ENCODE data around the gene PLEKHA6.

PLEKHA6 gene

DNA sequence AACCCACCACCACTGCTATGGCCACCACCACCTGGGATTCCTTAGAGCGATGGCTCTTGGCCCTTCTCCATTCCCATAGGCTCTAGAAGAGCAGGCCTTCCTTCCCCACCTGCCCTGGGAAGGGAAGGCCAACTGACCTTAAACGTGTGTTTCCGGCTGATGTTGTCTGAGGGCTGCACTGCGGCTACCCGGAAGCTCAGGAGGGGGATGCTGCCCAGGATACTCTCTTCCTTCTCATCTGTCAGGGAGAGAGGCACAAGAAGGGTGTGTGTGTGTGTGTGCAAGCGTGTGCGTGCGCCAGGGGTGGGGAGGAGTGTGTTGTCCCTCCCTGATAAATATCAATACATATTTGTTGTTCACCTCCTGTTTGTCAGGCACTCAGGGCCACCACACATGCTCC lies 94.9 kb downstream of the PLEKHA6 start:
- no peak for DNase-seq (ENCODE audit: low read depth in 2 of 2, low spot score in 1 of 2)

DNA sequence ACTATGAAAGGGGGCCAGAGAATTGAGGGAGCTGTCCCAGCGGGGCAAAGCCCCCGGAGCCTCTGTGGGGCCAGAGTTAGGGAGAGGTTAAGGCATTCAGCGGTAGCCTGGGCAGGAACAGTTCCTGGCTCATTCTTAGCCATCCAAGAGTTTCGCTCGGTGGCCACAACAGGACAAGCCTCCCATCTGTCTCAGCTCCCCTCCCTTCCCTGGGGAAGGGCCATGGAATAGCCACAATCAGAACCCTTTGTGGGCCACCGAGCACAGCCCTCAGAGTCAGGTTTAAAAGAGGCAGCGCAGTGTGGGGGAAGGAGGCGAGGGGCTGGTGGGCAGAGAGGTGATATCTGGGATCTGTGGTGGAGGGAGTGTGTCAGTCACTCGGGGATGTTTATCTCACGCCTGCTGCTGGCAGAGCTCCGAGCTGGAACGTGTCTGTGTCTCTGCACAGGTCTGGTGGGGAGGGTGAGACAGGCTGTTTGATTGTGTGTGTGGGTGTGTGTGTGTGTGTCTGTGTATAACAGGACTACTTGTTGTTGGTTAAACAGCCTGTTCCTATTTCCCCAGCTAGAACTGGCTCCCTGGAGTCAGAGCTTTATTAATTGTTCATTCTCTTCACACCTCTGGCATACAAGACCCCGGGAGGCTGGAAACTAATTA lies 96.3 kb downstream of the PLEKHA6 start:
- DNase-seq (ENCODE audit: low read depth in 2 of 2, low spot score in 1 of 2), result no peak

DNA sequence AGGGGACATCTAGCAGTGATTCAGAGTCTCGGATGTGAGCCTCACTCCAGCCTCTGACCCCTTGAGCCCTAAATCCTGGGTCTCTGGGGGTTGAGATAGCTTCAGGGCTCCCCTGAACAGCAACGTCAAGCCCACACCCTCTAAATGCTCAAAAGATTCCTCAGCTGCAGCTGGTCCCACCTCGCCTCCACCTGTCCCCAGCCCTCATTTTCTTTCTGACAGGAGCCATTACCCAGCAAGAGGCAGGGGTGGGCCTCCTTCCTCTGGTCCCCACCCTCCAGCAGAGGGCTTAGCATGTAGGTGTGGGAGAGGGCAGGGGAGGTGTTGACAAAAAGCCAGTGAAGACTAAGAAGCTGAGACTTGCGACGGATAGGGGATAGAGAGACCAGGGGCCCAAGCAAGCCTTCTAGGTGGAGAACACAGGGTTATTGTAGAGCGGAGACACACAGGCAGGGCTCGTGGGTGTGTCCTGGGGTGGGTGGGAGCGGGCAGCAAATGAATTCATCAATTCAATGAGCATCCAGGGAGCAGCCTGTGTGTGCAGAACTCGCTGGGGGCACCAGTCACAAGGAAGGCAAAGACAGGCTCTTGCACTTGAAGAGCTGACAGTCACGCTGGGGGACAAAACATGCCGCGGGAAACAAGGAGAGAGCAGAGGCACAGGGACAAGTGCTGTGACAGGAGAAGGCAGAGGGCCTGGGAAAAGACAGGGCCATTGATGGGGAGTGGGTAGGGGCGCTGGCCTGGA lies 97.0 kb downstream of the PLEKHA6 start:
- no peak for DNase-seq (ENCODE audit: low read depth in 2 of 2, low spot score in 1 of 2)

DNA sequence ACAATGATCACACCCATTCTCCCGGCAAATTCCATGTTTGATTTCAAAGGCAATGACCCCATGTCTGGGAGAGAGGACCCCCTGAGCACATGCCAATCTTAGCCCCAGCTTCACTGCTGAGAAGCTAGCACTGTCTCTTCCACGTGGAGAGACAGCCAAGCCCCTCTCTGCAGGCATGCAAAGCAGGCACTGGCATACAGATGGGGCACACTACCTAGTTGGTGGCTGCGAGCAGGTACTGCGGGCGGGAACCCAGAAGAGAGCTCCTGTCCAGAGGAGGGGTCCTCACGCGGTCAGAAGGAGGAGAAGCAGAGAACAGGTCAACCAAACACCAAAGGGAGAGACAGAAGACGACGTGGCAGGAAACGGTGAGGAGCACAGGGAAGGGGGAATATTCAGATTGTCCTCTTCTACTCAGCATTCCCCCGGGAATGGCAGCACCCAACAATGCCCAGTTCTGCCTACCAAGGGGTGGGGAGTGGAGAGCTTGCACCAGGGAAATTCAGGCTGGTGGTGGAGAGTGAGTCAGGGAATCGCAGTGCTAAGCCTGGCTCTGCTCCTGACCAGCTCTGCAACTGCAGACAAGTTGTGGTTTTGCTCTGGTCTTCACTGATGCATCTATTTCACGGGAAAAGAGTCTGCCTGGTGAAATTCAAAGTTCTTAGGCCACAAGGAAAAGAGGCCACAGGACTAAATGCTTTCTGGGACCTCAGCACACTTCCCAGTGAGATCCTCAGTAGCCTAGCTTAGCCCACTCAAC lies 97.8 kb downstream of the PLEKHA6 start:
- no peak for DNase-seq (ENCODE audit: low read depth in 2 of 2, low spot score in 1 of 2)

DNA sequence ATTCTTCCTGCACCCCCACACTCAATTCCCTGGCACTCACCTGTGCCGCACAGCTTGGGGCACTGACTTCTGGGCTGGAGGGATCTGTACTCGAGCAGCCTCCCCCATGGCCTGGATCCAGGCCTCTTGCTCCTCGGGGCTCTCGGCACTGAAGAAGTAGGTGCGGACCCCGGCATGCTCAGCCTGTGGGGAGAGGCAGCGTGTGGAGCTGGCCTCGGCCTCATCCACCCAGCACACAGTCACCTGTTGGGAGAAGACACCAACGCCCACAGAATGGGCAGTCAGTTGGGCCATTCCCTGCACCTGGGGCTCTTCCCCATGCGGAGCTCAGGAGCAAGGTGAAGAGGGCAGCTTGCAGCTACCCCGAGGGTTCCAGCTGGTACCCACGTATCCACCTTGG lies 98.5 kb downstream of the PLEKHA6 start:
- DNase-seq (ENCODE audit: low read depth in 2 of 2, low spot score in 1 of 2), result no peak

DNA sequence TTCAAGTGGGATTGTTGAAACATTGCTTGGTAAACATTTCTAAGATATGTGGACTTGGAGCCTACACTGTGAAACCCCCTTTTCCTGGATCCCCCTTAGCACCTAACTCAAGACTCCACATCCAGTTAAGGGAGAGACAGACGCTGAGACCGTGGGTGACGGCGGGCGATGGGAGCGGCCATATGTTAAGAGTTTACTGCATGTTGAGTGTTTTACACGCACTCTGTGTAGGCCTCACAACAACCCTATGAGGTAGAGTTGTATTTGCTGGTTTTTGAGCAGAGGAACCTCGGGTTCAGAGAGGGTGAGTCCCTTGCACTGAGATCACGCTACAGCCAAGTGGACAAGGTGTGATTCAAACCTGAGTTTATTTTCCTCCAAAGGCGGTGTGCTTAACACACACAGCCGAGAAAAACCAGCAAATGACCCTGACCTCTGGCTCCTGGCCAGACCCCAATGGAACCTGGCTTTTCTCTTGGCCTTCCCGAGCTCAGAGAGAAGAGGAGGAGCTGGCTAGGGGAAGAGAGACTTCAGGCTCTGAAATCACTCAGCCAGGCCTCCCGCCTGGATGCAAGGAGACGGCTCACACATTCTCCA lies 99.0 kb downstream of the PLEKHA6 start:
- no peak for DNase-seq (ENCODE audit: low read depth in 2 of 2, low spot score in 1 of 2)

DNA sequence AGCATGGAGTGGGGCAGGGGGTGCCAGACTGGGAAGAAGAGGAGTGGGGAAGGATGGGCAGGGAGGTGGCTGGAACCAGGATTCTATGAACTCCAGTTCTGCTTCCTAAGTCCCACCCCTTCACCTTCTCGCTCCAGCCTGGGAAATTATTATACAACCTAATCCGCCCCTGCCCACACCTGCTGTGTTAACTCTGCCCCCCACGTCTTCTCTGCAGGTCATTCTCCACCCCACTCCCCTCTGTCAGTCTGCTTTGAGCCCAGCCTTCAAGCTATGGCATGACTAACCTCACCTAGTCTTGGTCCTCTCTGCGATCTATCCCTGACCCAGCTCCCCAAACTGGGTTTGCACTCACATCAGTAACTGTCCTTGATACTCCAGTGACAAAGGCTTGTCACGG lies 99.9 kb downstream of the PLEKHA6 start:
- DNase-seq (ENCODE audit: low read depth in 2 of 2, low spot score in 1 of 2), result no peak

DNA sequence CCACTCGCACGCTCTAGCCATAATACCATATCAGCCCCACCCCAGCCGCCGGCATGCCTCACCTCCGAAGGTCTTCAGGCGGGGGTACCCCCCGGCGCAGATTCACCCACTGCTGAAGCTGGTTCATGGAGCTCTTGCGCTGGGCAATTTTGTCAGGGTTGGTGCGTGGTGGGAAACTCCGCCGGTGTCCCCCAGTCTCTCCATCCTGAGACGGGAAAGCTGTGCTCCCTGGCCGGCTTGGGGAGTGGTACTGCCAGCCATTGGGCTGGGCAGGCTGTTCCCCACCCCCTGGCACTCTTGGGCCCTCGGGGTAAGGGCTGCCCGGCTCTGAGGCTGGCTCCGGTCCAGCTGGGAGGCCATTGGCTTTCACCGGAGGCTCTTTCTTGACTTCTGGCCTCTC lies 100.5 kb downstream of the PLEKHA6 start:
- no peak for DNase-seq (ENCODE audit: low read depth in 2 of 2, low spot score in 1 of 2)

DNA sequence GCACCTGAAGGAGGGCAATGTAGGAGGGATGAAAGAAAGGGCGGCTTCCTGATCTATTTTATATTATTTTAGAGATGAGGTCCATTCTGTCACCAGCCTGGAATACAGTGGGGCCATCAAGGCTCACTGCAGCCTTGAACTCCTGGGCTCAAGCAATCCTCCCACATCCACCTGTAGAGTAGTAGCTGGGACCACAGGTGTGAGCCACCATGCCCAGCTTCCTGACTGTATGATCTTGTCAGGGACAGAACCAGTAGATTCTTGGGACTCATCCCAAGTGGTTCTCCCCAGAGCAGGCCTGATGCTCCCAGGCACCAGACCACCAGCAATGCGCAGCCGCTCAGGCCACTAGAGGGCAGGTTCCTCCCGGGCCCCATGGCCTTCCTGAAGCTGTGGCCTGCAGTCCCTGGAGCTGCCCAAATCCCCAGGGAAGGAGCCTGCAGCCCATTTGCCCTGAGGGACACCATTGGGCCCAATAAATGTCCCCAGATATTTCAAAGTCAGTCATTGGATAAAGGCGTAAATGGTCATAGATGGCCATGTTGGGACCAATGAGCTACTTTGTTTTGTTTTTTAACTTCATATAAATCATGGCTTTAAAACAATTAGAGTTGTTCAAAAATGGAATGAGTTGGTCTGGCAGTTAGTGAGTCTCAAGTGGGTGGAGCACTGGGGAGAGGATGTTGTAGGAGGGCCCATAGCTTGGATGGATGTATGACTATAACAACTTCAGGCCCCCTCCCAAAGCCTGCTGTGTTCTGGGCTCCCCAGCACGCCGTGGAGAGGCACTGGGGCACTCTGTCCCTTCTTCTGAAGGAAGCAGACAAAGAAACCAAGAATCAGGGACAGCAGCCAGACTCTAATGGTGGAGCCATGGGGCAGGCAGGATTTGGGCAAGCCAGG lies 101.3 kb downstream of the PLEKHA6 start:
- no peak for DNase-seq (ENCODE audit: low read depth in 2 of 2, low spot score in 1 of 2)

DNA sequence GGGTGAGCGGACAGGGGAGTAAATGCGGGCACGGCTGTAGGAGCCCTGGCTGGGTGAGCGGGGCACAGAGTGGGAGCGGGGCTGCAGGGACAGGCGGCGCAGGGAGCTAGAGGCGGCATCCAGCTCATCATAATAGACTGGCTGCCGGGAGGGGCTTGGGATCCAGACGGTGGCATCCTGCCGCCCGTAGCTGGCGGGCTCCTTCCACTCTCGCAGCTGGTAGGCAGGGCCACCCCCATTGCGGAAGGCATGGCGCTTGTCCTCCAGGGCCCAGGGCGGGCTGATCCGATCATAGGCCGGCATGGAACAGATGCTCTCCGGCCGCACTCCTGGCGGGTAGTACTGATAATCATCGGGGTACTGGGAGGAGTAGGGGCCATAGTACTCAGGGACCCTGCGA lies 102.3 kb downstream of the PLEKHA6 start:
- DNase-seq (ENCODE audit: low read depth in 2 of 2, low spot score in 1 of 2), result no peak

DNA sequence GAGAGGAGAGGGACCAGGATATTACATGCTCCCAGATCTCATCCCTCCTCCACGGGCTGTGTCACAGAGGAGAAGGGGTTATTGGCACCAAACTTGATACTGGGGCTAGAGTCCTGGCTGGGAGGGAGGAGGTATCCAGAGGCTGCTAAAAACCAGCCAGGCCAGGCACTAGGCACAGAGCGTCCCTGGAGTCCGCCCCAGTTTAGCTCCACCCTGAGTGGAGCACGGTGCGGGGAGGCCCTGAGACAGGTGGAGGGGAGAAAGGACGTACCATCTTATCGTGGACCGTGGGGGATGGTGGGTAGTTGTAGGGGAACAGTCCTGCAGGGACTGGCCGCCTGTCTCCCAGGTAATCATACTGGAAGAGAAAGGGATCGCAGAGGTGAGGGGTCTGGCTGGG lies 103.2 kb downstream of the PLEKHA6 start:
- DNase-seq (ENCODE audit: low read depth in 2 of 2, low spot score in 1 of 2), result no peak

DNA sequence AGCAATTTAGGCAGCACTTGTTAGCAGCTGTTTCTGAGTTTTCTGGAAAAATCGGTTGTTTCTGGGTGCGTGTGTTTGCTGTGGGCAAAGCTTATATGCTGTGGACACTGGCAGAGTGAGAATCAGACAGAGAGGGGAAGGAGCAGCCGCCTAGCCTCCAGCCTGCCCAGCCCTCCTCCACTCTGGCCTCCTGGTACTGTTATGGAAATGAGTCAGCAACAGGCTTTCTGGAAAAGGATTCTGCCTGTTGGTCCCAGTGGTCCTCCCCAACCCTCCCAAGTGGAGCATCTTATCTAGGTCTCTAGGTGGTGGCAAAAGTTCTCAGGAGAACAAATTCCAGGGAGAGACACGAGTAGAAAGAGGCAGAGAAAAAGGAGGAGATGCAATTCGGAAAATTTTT lies 103.8 kb downstream of the PLEKHA6 start:
- no peak for DNase-seq (ENCODE audit: low read depth in 2 of 2, low spot score in 1 of 2)

DNA sequence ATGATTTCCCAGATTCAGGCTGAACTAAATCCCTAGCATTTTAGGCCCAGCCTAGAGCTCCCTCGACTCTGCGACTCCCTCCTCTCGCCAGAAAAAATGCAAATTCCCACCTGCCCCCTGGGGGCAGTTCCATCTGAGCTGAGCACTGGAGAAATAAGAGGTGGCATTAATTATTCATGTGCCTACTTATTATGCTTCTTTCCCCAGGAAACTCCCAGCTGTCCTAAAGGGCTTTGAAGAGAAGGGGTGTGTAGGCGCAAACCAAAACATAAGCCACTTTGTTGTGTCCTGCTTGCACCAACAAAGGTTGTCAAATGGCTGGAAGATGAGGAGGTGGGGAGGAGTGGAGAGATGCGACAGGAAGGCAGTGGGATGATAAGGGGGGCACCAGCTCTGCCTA lies 104.5 kb downstream of the PLEKHA6 start:
- no peak for DNase-seq (ENCODE audit: low read depth in 2 of 2, low spot score in 1 of 2)

DNA sequence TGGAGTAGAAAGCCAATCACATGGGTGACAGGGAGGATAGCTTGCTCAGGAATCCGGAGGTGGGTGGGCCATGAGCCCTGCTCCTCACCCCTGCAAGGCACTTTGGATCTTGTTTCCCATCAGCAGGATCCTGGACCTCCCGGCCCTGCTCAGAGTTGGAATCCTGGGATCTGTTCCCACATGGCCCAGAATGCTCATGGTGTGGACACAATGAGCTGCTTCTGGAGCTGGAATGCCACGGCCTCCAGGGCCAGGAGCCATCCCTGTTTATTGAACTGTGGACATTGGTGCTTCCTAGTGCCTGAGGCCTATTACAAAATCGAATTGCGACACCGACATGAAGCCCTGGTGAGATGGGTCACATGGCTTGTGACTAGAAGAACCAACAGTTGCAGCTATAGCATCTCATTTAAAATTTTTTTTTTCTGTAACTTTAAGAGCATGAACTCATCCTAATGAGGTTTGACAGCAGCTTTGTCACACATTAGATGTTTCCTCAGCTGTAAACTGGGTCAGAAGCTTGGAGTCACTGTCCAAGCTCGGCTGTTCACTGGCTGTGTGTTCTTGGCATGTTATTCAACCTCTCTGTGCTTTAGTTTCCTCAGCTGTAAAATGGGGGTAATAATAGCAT lies 105.6 kb downstream of the PLEKHA6 start:
- DNase-seq (ENCODE audit: low read depth in 2 of 2, low spot score in 1 of 2), result no peak

DNA sequence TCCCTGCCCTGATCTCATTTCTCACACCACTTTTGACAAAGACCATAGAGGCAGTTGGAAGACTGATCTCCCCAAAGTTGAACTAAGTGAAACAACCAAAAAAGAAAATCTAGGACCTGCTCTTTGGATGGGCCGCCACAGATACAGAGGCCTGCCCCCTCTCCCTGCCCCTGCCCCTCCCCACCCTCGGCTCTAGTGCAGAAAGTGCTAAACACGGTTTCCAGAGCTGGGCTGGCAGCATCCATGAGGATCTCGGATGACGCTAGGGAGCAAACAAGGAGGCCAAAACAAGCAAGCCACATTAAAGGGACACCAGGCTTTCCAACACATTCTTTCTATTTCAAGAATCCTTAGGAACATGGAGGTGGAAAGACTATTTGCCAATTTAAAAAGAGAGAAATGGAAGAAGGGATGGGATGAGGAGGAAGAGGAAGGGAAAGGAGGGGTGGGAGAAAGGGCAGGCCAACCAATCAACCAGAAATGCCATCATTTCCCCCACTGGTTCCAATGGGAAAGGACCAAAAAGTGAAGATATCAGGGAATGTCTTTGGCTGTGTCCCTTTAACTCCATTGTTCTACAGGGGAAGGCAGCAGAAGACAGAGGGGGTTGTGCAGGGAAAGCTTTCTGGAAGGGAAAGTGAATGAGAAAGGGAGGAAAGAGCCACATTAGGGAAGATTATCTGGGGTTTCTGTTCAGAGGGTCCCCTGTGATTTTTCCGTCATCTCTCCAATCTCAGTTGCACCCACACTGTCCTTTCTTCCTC lies 107.6 kb downstream of the PLEKHA6 start:
- no peak for DNase-seq (ENCODE audit: low read depth in 2 of 2, low spot score in 1 of 2)

DNA sequence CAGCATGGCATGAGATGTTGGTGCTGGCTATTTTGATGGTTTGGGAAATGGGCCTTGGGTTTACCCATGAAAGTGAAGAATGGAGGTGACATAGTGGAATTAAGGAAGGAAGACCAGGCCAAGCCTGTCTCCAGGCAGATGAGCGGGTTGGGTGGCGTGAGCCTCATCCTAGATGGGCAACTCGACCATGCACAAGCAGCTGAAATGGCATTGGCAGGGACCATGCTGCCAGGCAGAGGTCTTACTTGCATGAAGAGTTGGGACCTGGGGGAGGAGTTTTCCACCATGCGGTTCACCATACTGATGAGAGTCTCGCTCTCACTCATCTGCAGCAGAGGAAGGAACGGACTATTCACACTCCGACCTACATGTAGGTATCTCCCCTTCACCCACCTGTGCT lies 108.4 kb downstream of the PLEKHA6 start:
- DNase-seq (ENCODE audit: low read depth in 2 of 2, low spot score in 1 of 2), result no peak

DNA sequence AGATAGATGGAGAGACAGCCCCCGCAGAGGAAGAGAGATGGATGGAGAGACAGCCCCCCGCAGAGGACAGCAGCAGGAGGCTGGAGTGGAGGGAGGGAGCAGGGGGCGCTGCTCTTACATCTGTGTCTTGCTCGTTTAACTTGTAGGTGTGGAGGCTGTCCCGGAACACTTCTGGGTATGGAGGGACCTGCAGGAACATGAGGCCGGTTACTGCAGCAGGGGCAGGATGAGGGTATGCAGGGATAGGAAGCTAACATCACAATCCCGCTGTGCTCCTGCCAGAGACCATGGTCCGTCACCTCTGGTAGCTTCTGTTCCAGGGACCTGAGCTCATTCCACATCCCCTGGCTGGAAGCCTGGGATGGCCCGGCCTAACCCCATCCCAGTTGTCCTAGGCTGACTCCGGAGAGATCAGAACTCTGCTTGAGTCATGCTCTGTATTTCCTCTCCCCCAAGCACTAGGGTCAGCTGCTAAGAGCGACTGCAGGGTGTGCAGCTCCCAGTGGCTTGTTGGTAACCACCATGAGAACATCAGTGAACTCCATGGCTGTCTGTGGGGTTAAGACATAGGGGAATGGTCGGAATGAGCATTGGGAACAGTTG lies 109.2 kb downstream of the PLEKHA6 start:
- no peak for DNase-seq (ENCODE audit: low read depth in 2 of 2, low spot score in 1 of 2)

DNA sequence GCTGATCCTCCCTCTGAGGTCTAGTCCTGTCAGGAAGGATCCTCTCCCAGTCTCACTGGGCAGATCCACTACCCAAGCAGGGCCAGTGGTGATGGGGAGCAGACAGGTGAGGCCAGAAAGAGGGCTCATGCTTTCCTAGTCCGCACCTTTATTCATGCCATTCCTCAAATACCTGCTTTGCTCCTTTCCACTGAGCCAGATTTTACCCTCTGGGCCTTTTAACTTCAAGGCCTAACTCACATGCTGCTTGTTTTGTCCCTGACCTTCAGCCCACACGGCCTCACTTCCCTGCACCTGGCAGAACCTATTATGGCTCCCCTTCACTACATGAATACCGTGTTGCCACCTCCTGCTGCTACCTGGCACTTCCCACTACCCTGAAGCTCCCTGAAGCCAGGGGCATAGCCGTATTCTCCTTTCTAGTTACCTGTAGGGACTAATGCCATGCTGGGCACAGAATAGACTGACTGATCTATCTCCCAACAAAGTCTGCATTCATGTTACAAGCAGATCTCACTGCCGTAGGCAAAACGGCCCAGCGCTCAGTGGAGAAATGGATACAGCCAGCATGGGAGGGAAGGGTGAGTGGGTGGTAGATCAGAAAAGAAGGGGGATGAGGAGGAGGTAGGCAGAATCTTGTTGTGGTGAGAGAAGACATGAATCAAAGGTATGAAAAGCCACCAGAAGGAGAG lies 109.8 kb downstream of the PLEKHA6 start:
- DNase-seq (ENCODE audit: low read depth in 2 of 2, low spot score in 1 of 2), result no peak

DNA sequence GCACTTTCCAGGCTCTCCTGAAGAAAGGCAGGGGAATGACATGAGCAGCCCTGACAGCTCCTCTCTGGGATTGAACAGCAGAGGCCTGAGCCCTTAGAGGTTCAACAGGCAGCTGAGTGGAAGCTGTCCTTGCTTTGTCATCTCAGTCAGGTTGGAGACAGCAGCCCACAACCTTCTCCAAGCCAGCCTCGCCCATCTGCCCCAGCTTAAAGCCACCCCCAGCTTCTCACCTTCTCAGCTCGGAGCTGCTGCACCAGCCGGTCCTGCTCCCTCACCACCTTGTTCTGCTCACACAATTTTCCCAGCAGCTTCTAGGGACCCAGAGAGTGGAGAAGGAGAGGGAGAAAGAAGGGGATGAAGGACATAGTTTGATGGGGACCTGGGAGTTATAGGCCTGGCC lies 110.8 kb downstream of the PLEKHA6 start:
- no peak for DNase-seq (ENCODE audit: low read depth in 2 of 2, low spot score in 1 of 2)

Measured in stimulated activated CD8-positive, alpha-beta memory T cell treated with anti-CD3 and anti-CD28 coated beads, Interleukin-4, amount 100 ng/mL, for 4 hours (primary cell).